Dedifferentiated amniotic fluid mesenchymal stem cell (primary cell): Measurements from ENCODE around the gene RBFOX1.

Source experiments
- DNase-seq: peaks from one replicate; pipeline ENCODE4 v3.0.0-alpha.2; 2016; ENCODE audit errors: extremely low spot score

The RBFOX1 gene

DNA sequence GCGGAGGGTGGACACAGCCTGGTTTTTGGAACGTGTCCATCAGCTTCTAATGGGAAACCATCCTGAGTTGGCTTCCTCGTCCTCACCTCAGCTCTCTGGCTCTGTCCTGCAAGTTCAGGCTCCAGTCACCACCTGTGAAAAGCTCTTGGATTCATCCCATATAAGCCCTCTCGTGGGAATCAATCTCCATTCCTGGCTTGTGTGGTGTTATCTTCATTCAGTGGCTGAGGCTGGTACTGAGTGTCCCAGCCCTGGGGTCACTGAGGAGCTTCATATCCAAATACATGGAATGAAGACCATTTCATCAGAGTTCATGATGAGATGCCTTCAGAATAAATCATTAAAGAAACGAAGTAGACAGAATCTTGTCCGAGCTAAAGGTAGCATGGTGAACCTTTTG, 189.2 kb downstream of the RBFOX1 start:
- DNase-seq, result no peak

GRCh38 chr16:7524419-7524818, 191.8 kb downstream of the RBFOX1 start:
- no peak for DNase-seq

GRCh38 chr16:7526736-7527135, 194.1 kb downstream of the RBFOX1 start:
- no peak for DNase-seq

GRCh38 chr16:7532534-7532933, 199.9 kb downstream of the RBFOX1 start:
- DNase-seq, result no peak

DNA sequence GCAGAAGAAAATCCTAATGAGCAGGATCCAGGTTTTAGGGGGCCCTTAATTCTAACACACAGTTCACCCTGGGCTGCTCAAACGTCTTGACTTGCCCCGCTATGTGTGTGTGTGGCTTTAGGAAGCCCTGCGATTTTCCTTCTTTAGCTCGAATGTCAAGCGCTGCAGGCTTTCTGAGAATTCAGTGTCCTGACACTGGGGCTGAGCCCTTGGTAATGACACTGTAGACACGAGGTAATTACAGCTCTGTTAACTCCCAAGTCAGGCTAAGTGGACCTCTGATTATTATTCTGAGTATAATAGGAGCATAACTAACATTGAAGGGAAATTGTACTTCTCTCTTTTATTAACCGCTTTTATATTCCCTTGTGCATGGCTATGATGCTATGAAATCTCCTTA, 202.1 kb downstream of the RBFOX1 start:
- no peak for DNase-seq

DNA sequence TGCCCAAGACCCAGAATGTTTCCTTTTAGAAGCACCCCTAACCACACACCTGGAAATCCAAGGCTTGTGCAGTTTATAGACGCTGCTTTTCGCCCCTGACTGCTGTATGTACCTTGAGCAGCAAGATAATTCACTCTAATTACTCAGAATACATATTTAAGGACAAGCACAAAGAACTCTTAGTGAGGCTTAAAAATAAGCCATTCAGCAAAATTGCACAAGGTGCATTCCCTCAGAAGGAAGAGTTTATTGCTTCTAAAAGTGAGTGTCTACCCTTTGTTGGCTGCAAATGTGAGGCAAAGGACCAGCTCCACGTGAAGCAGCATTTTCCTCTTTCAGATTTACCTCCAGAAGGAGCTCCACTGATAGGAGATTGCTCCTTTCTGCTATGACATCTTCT, 208.4 kb downstream of the RBFOX1 start:
- DNase-seq, result no peak

DNA sequence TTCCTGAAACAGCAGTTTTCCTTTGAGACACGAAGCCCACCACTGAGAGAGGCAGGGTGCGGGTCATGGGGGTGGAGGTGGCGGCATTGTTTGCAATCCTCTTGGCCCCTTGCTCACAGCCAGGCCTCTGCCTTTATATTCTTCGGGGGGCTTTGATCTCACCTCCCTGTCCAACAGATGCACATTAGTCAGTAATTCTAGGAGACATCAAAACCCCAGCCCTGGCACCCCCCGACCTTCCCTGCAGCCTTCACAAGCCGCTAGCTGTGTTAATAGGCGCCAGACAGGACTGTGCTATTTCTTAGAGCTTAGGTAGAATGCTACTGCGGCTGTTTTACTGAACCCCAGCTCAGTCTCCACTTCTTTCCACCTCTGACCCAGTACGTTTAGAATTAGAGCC, 212.6 kb downstream of the RBFOX1 start:
- DNase-seq, result no peak

DNA sequence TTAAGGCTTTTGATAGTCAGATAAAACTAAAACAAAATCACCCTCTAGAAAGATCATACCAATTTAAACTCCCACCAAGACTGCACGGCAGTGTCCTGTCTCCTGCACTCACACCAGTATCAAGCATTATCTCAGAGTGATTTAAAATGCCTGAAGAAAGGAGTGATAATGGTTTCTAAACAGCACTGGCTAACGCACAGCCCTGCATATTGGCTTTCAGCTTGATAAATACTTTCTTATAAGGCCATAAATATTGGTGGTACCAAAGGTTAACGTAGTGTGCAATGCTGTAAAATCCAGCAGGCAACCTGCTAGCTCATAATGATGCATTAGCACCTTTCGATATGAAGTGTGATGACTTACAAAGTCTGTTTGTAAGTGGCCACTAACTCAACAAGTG, 214.3 kb downstream of the RBFOX1 start:
- DNase-seq, result no peak

DNA sequence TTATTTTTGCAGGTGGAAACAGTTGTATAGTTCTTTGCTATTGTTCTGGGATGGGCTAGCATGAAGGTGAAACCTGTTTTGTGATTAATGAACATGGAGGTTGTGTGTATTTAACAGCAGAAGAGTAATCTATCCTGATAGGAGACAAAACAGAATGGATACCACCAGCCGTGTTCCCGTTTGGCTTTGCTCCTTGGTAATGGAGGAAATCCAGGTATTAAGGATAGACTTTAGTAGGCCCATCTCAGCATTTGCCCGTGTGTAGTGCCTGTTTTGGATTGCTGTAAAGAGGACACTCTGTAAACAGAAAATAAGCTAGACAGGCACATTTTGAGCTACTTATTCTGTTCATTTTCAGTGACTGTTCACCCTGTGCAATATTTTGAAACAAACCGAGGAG, 215.1 kb downstream of the RBFOX1 start:
- no peak for DNase-seq

- DNase-seq, result no peak
These were observed 216.2 kb downstream of the RBFOX1 start for GRCh38 chr16:7548796-7549318.

GRCh38 chr16:7550096-7550495, 217.5 kb downstream of the RBFOX1 start:
- no peak for DNase-seq

DNA sequence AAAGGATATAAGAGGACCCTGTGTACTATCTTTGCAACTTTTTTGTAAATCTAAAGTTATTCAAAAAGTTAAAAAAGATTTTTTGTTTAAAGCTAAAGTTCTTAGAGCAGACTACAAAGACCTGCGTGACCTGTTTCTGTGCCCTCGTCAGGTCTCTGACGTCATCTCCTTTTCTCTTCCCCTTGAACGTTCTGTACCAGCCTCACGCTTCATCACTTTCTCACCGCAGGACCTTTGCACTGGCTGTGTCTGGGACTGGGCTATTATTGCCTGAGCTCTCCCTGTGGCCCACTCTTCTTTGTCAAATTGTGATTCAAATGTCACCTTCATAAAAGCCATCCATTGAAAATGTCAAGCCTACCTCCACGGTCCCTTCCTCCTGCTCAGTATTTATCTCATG, 222.8 kb downstream of the RBFOX1 start:
- DNase-seq, result no peak

- no peak for DNase-seq
These were observed 229.3 kb downstream of the RBFOX1 start for GRCh38 chr16:7561908-7562405.

DNA sequence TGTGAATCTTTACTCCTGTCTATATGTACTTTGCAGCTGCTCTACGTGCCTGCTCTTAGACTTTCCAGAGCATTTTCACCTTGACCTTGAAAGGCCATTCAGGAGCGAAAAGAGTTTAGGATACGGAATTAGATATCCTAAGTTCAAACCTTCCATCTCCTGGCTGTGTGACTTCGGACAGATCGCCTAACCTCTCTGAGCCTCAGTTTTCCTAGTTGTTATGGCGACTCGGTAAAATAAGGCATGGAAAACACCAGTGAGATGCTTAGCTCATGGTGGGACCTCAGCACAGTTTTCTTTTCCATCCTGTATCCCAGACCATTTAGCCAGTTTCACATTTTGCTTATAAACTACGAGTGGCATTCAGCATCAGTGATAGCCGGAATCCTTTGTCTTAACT, 233.7 kb downstream of the RBFOX1 start:
- no peak for DNase-seq

- no peak for DNase-seq
These were observed 238.7 kb downstream of the RBFOX1 start for GRCh38 chr16:7571366-7571765.

GRCh38 chr16:7577588-7577987, 244.9 kb downstream of the RBFOX1 start:
- DNase-seq, result no peak

DNA sequence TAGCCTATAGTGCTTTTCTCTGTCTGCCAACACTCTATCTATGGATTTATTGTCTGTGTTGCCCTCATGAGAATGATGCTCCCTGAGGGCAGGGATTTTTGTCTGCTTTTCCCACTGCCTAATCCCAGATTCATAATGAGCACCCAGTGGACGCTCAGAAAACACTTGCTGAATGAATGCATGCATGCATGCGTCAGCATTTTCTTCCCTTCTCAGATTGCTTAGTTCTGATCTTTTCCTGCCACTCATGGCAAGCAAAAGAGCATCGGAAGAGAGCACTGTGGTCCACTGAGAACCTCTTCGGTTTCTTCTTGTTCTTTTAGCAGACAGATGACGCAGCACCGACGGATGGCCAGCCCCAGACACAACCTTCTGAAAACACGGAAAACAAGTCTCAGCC, 246.8 kb downstream of the RBFOX1 start:
- no peak for DNase-seq

GRCh38 chr16:7581175-7581574, 248.5 kb downstream of the RBFOX1 start:
- DNase-seq, result no peak

- no peak for DNase-seq
These were observed 250.8 kb downstream of the RBFOX1 start for GRCh38 chr16:7583396-7583795.

DNA sequence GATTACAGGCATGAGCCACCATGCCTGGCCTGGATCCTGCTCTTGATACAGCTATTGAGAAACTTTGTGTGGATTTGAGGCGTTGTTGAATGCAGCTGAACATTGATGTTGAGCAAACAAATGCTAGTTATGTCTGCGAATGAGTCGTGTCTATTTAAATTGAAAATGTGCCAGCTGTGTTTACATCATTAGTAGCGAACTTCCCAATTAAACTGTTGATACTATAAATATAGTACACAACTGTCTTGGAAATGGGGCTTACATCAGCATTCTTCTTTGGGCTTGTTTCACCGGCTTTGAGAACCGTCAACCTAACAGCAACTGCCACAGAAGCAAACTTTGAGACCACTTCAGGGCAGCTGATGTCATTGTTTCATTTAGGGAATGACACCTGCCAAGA, 251.9 kb downstream of the RBFOX1 start:
- DNase-seq, result no peak

- DNase-seq, result no peak
These were observed 253.1 kb downstream of the RBFOX1 start for GRCh38 chr16:7585705-7586104.

- no peak for DNase-seq
These were observed 258.3 kb downstream of the RBFOX1 start for GRCh38 chr16:7590934-7591333.

- no peak for DNase-seq
These were observed 263.7 kb downstream of the RBFOX1 start for GRCh38 chr16:7596308-7596707.

GRCh38 chr16:7597677-7598076, 265.0 kb downstream of the RBFOX1 start:
- DNase-seq, result no peak

- DNase-seq, result no peak
These were observed 268.5 kb downstream of the RBFOX1 start for GRCh38 chr16:7601100-7601499.
